Measurements from ENCODE around the gene DDX24. TPM values are rescaled to one million over a fixed set of nuclear protein-coding genes. Genes with fewer than 3 reads are reported as not detected.

The DDX24 gene
- total RNA-seq, 2 experiments from 2014 or later: 241 to 252 TPM

- Mint-ChIP-seq H3K9me3 (no peaks in the 10 kb centered on the region), H3K4me3 (no peak overlapping the region), H3K27ac (no peak overlapping the region), H3K27me3 (no peaks in the 10 kb centered on the region), H3K36me3 (no peaks in the 10 kb centered on the region), H3K4me1 (ENCODE audit: low read depth) (no peaks in the 10 kb centered on the region)
- intact Hi-C loops (cut with micrococcal nuclease): no loop called here
- CTCF ChIA-PET: no interaction called here
- DNase-seq: no peak
- POLR2A ChIA-PET: no interaction called here
Measured at GRCh38 chr14:94098326-94098992, 17.5 kb upstream of the DDX24 start.

DNA sequence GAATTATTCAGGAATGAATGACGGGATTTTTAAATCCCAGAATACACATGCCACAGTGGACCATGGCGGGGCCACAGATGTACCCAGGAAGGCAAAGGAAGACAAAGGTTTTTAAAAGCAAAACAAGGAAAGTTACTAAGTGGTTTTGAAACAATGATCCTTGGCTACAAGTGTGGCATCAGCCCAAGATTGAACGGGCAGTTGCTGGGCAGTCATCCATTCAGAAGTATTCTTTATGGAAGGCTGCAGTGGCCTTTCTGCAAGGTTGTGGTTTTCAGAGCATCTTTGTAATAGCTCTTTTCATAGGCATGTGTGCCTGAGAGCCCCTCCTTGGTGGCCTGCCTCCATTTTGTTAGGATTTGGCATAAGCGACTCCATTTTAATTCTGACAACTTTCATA lies 16.1 kb upstream of the DDX24 start:
- no peaks in the 10 kb centered on the region for H3K9me3 Mint-ChIP-seq
- no peaks in the 10 kb centered on the region for H3K4me1 Mint-ChIP-seq (ENCODE audit: low read depth)
- H3K4me3 Mint-ChIP-seq: no peak overlapping the region
- ChIA-PET CTCF (no interaction called here), POLR2A (no interaction called here)
- H3K27ac Mint-ChIP-seq: no peak overlapping the region
- no peaks in the 10 kb centered on the region for H3K27me3 Mint-ChIP-seq
- intact Hi-C loops (cut with micrococcal nuclease): no loop called here
- no peaks in the 10 kb centered on the region for H3K36me3 Mint-ChIP-seq
- DNase-seq: no peak

GRCh38 chr14:94093418-94093817 lies 12.4 kb upstream of the DDX24 start:
- CTCF ChIA-PET: interaction anchor here (1.2 kb wide), 1 partner anchor 57 kb away, joined by 3 read pairs; no protein-coding TSS in a partner anchor
- Mint-ChIP-seq H3K27ac (no peak overlapping the region), H3K27me3 (no peaks in the 10 kb centered on the region), H3K9me3 (no peaks in the 10 kb centered on the region), H3K36me3 (no peaks in the 10 kb centered on the region), H3K4me1 (ENCODE audit: low read depth) (no peaks in the 10 kb centered on the region), H3K4me3 (no peak overlapping the region)
- intact Hi-C loops (cut with micrococcal nuclease): no loop called here
- no peak for DNase-seq
- POLR2A ChIA-PET: no interaction called here

- Mint-ChIP-seq H3K9me3 (peaks cover 2% of the 10 kb centered on the region), H3K4me3 (no peak overlapping the region), H3K27ac (no peak overlapping the region), H3K36me3 (peaks cover 2% of the 10 kb centered on the region), H3K4me1 (ENCODE audit: low read depth) (no peaks in the 10 kb centered on the region), H3K27me3 (no peaks in the 10 kb centered on the region)
- DNase-seq: no peak
- POLR2A ChIA-PET: no interaction called here
- CTCF ChIA-PET: interaction anchor here (0.7 to 1.0 kb wide), 3 partner anchors 16 to 53 kb away, joined by 3 to 4 read pairs (median 3); no protein-coding TSS in a partner anchor
- intact Hi-C loops (cut with micrococcal nuclease): no loop called here
Measured at GRCh38 chr14:94089479-94089878, 8.5 kb upstream of the DDX24 start.

DNA sequence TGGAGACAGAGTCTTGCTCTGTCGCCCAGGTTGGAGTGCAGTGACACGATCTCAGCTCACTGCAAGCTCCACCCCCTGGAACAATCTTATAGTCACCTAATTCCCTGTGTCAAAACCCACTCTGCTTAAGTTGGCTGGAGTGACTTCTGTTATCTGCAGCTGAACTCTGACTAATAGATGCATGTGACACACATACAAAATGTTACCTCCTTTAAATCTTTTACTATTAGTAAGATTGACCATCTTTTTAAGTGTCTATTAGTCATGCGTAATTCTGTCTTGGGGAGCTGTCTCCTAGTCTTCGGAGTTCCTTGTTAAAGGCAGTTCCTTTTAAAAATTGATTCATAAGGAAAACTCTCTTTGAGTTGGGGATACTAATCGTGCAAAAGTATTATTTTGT lies 7.5 kb upstream of the DDX24 start:
- H3K36me3 Mint-ChIP-seq: peaks cover 2% of the 10 kb centered on the region
- H3K4me1 Mint-ChIP-seq (ENCODE audit: low read depth): no peaks in the 10 kb centered on the region
- H3K4me3 Mint-ChIP-seq: no peak overlapping the region
- ChIA-PET POLR2A (no interaction called here), CTCF (interaction anchor here (1.2 kb wide), 1 partner anchor 37 kb away, joined by 4 read pairs; no protein-coding TSS in a partner anchor)
- H3K9me3 Mint-ChIP-seq: peaks cover 2% of the 10 kb centered on the region
- H3K27me3 Mint-ChIP-seq: no peaks in the 10 kb centered on the region
- H3K27ac Mint-ChIP-seq: no peak overlapping the region
- intact Hi-C loops (cut with micrococcal nuclease): no loop called here
- DNase-seq: no peak

DNA sequence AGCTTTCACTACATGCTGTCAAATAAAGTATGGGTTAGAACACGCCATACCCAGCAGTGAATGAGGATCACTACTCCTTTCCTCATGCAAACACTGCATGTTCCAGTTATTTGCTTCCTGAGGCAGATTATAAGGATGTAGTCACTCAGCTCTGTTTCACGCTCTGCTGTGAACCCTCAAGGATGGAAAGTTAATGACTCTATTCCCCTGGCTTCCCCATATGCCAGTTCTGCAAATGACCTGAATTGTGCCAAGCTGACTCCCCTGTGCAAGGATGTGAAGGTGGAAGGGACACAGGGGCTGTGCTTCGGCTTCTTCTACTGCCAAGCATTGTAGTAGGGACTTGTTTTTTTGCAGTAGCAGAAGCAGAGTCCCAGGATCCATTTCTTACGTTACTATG lies 6.9 kb upstream of the DDX24 start:
- H3K27ac Mint-ChIP-seq: no peak overlapping the region
- POLR2A ChIA-PET: no interaction called here
- CTCF ChIA-PET: no interaction called here
- no peak for DNase-seq
- H3K36me3 Mint-ChIP-seq: peaks cover 2% of the 10 kb centered on the region
- intact Hi-C loops (cut with micrococcal nuclease): no loop called here
- no peaks in the 10 kb centered on the region for H3K27me3 Mint-ChIP-seq
- H3K4me1 Mint-ChIP-seq (ENCODE audit: low read depth): peaks cover 5% of the 10 kb centered on the region
- peaks cover 2% of the 10 kb centered on the region for H3K9me3 Mint-ChIP-seq
- H3K4me3 Mint-ChIP-seq: no peak overlapping the region

- Mint-ChIP-seq H3K27me3 (no peaks in the 10 kb centered on the region), H3K4me3 (peak overlapping the region; percentile 99), H3K36me3 (peaks cover 34% of the 10 kb centered on the region), H3K4me1 (ENCODE audit: low read depth) (peaks cover 46% of the 10 kb centered on the region), H3K9me3 (peaks cover 2% of the 10 kb centered on the region), H3K27ac (peak overlapping the region; percentile 99)
- CTCF ChIA-PET: interaction anchor here (0.7 to 5.2 kb wide), 9 partner anchors 25 to 142 kb away, joined by 3 to 56 read pairs (median 5); no protein-coding TSS in a partner anchor
- intact Hi-C loops (cut with micrococcal nuclease): loop anchor here (1.0 to 2.0 kb wide), 5 partner anchors 45 to 119 kb away; partner anchors contain the start of genes IFI27L2 and OTUB2
- POLR2A ChIA-PET: interaction anchor here (0.7 to 1.8 kb wide), 13 partner anchors 9 to 142 kb away, joined by 3 to 8 read pairs (median 4); partner anchors contain the start of gene IFI27L2
- DNase-seq: no peak
Measured at GRCh38 chr14:94081386-94081820, 401 bp upstream of the DDX24 start.

GRCh38 chr14:94079891-94080620 lies 946 bp downstream of the DDX24 start:
- ChIA-PET POLR2A (interaction anchor here (0.7 to 1.8 kb wide), 9 partner anchors 14 to 140 kb away, joined by 3 to 8 read pairs (median 4); no protein-coding TSS in a partner anchor), CTCF (interaction anchor here (1.0 to 5.2 kb wide), 10 partner anchors 23 to 141 kb away, joined by 3 to 56 read pairs (median 6); no protein-coding TSS in a partner anchor)
- peak overlapping the region; percentile 99 for H3K27ac Mint-ChIP-seq
- DNase-seq: no peak
- H3K4me3 Mint-ChIP-seq: peak overlapping the region; percentile 99
- H3K36me3 Mint-ChIP-seq: peaks cover 44% of the 10 kb centered on the region
- H3K9me3 Mint-ChIP-seq: peaks cover 7% of the 10 kb centered on the region
- intact Hi-C loops (cut with micrococcal nuclease): loop anchor here (1.0 to 2.0 kb wide), 5 partner anchors 15 to 117 kb away; partner anchors contain the start of gene OTUB2
- no peaks in the 10 kb centered on the region for H3K27me3 Mint-ChIP-seq
- peaks cover 56% of the 10 kb centered on the region for H3K4me1 Mint-ChIP-seq (ENCODE audit: low read depth)

- no peak for DNase-seq
- Mint-ChIP-seq H3K27me3 (no peaks in the 10 kb centered on the region), H3K9me3 (peaks cover 15% of the 10 kb centered on the region), H3K36me3 (peaks cover 58% of the 10 kb centered on the region), H3K27ac (peak overlapping the region; percentile 39), H3K4me3 (peak overlapping the region; percentile 99), H3K4me1 (ENCODE audit: low read depth) (peaks cover 60% of the 10 kb centered on the region)
- CTCF ChIA-PET: interaction anchor here (2.5 to 5.2 kb wide), 2 partner anchors 42 to 59 kb away, joined by 15 to 56 read pairs; no protein-coding TSS in a partner anchor
- intact Hi-C loops (cut with micrococcal nuclease): loop anchor here (2.0 kb wide), 1 partner anchor 13 kb away; no protein-coding TSS in a partner anchor
- POLR2A ChIA-PET: interaction anchor here (1.5 kb wide), 1 partner anchor 10 kb away, joined by 5 read pairs; no protein-coding TSS in a partner anchor
Measured at GRCh38 chr14:94077823-94078222, 3.2 kb downstream of the DDX24 start.

GRCh38 chr14:94077111-94077821 lies 3.7 kb downstream of the DDX24 start:
- ChIA-PET POLR2A (no interaction called here), CTCF (interaction anchor here (1.0 kb wide), 1 partner anchor 104 kb away, joined by 3 read pairs; no protein-coding TSS in a partner anchor)
- no peaks in the 10 kb centered on the region for H3K27me3 Mint-ChIP-seq
- H3K4me1 Mint-ChIP-seq (ENCODE audit: low read depth): peaks cover 58% of the 10 kb centered on the region
- peak overlapping the region; percentile 50 for H3K4me3 Mint-ChIP-seq
- no peak for DNase-seq
- H3K36me3 Mint-ChIP-seq: peaks cover 62% of the 10 kb centered on the region
- H3K27ac Mint-ChIP-seq: peak overlapping the region; percentile 39
- peaks cover 17% of the 10 kb centered on the region for H3K9me3 Mint-ChIP-seq
- intact Hi-C loops (cut with micrococcal nuclease): no loop called here

- Mint-ChIP-seq H3K9me3 (peaks cover 35% of the 10 kb centered on the region), H3K27me3 (no peaks in the 10 kb centered on the region), H3K27ac (no peak overlapping the region), H3K4me1 (ENCODE audit: low read depth) (peaks cover 66% of the 10 kb centered on the region), H3K4me3 (no peak overlapping the region), H3K36me3 (peaks cover 76% of the 10 kb centered on the region)
- POLR2A ChIA-PET: no interaction called here
- intact Hi-C loops (cut with micrococcal nuclease): no loop called here
- DNase-seq: no peak
- CTCF ChIA-PET: no interaction called here
Measured at GRCh38 chr14:94075008-94075407, 6.0 kb downstream of the DDX24 start.

- peaks cover 67% of the 10 kb centered on the region for H3K4me1 Mint-ChIP-seq (ENCODE audit: low read depth)
- H3K27ac Mint-ChIP-seq: no peak overlapping the region
- POLR2A ChIA-PET: no interaction called here
- no peak overlapping the region for H3K4me3 Mint-ChIP-seq
- H3K36me3 Mint-ChIP-seq: peaks cover 76% of the 10 kb centered on the region
- no peaks in the 10 kb centered on the region for H3K27me3 Mint-ChIP-seq
- DNase-seq: no peak
- intact Hi-C loops (cut with micrococcal nuclease): no loop called here
- H3K9me3 Mint-ChIP-seq: peaks cover 39% of the 10 kb centered on the region
- CTCF ChIA-PET: no interaction called here
Measured at GRCh38 chr14:94074534-94074933, 6.5 kb downstream of the DDX24 start.

Data from activated CD4-positive, alpha-beta memory T cell treated with anti-CD3 and anti-CD28 coated beads for 36 hours (primary cell).